Keratinocyte (primary cell): ENCODE data around the gene SYNJ2. TPM values are rescaled to one million over a fixed set of nuclear protein-coding genes. Genes with fewer than 3 reads are reported as not detected.

ENCODE experiments used
- DNase-seq: peaks from one replicate; pipeline ENCODE4 v3.0.0-alpha.2; 2011; ENCODE audit warnings: low read depth, missing footprints, low spot score
- FAIRE-seq: peaks from 2 replicates; lab custom pipeline; 2011; peaks lifted over from hg19 to GRCh38; lab: Jason Lieb, UNC
- H2AFZ ChIP-seq: 2 replicates; pipeline ENCODE4 v1.6.0; 2012; ENCODE audit warnings: low read length, control low read depth, inconsistent platforms; ENCODE audit not compliant: control insufficient read depth
- H3K27ac ChIP-seq: 2 replicates; pipeline ENCODE4 v1.5.1; 2011; ENCODE audit warnings: low read length; ENCODE audit not compliant: control insufficient read depth, insufficient read depth
- H3K27me3 ChIP-seq: 3 replicates; pipeline ENCODE4 v1.6.0; 2011; ENCODE audit warnings: low read length; ENCODE audit not compliant: control insufficient read depth, insufficient read depth; ENCODE audit errors: extremely low read depth
- H3K36me3 ChIP-seq, 2 experiments: 2 replicates in 1 of 2; 3 replicates in 1 of 2; pipeline ENCODE4 v1.5.1; 2011; ENCODE audit warnings: low read length in 2 of 2, mild to moderate bottlenecking in 1 of 2; ENCODE audit not compliant: control insufficient read depth in 2 of 2, insufficient read depth in 2 of 2; ENCODE audit errors: extremely low read depth in 1 of 2
- H3K4me1 ChIP-seq: 3 replicates; pipeline ENCODE4 v1.5.1; 2011; ENCODE audit warnings: low read length; ENCODE audit not compliant: control insufficient read depth, insufficient read depth; ENCODE audit errors: extremely low read depth
- H3K4me2 ChIP-seq: 3 replicates; pipeline ENCODE4 v1.6.0; 2011; ENCODE audit warnings: low read depth, low read length; ENCODE audit not compliant: control insufficient read depth, insufficient read depth; ENCODE audit errors: extremely low read depth
- H3K4me3 ChIP-seq, 3 experiments: fragments of 200-600 bp in 1 of 3; sonication (generic) in 1 of 3; 2 replicates in 2 of 3; 3 replicates in 1 of 3; pipeline ENCODE4 v1.5.1; 2011 to 2016; ENCODE audit warnings: low read length in 3 of 3, mild to moderate bottlenecking in 3 of 3, control low read depth in 2 of 3, inconsistent platforms in 1 of 3, low read depth in 1 of 3, mixed read lengths in 1 of 3, mixed run types in 1 of 3, moderate library complexity in 1 of 3; ENCODE audit not compliant: control insufficient read depth in 2 of 3, insufficient read depth in 2 of 3; ENCODE audit errors: extremely low read depth in 1 of 3
- H3K79me2 ChIP-seq: 2 replicates; pipeline ENCODE4 v1.6.0; 2012; ENCODE audit warnings: low read length; ENCODE audit not compliant: control insufficient read depth, insufficient read depth
- H3K9ac ChIP-seq: 3 replicates; pipeline ENCODE4 v1.6.0; 2011; ENCODE audit warnings: low read length; ENCODE audit not compliant: control insufficient read depth, insufficient read depth; ENCODE audit errors: extremely low read depth
- H3K9me1 ChIP-seq: 3 replicates; pipeline ENCODE4 v1.6.0; 2011; ENCODE audit warnings: low read length; ENCODE audit not compliant: control insufficient read depth, insufficient read depth; ENCODE audit errors: extremely low read depth
- H3K9me3 ChIP-seq: 2 replicates; pipeline ENCODE4 v1.5.1; 2012; ENCODE audit warnings: low read depth, low read length; ENCODE audit not compliant: control insufficient read depth
- H4K20me1 ChIP-seq: 3 replicates; pipeline ENCODE4 v1.6.0; 2011; ENCODE audit warnings: low read length; ENCODE audit not compliant: control insufficient read depth, insufficient read depth; ENCODE audit errors: extremely low read depth
- EZH2 ChIP-seq: IDR thresholded peaks from one replicate; pipeline ENCODE4 v1.6.1; 2012; ENCODE audit warnings: inconsistent platforms, mild to moderate bottlenecking, low read length, moderate library complexity
- dilution Hi-C: fragments of 300-500 bp; cut with MboI; formaldehyde crosslinking; loops from one replicate; pipeline ENCODE4 v1.7.0; 2020; ENCODE audit warnings: low sequenced_read_pairs; ENCODE audit not compliant: extremely low pct_ligation_motif_present
- polyA plus RNA-seq, 5 experiments: library from polyadenylated mRNA; depleted of rRNA in 3 of 5; stranded (reverse) in 3 of 5; stranded (forward) in 1 of 5; unstranded in 1 of 5; fragments of >200 nt; gene quantifications; 1 replicate in 1 of 5; 2 replicates in 3 of 5; 3 replicates in 1 of 5; pipeline versions ENCODE4 v1.2.1 to v1.2.3, GENCODE V29; 2011 to 2012; ENCODE audit warnings: missing spikeins in 2 of 5, low read depth in 1 of 5, low replicate concordance in 1 of 5
- TF ChIP-seq, protein P1 (sequence below), 3 experiments: IDR thresholded peaks in 1 of 3; conservative IDR thresholded peaks in 1 of 3; optimal IDR thresholded peaks in 1 of 3; 2 replicates in 2 of 3; 3 replicates in 1 of 3; pipeline versions ENCODE3 to v1.5.1; 2011; ENCODE audit warnings: low read length in 3 of 3, mild to moderate bottlenecking in 3 of 3, moderate library complexity in 2 of 3, control low read depth in 1 of 3, inconsistent platforms in 1 of 3; ENCODE audit not compliant: insufficient read depth in 2 of 3; ENCODE audit errors: extremely low read depth in 1 of 3

Gene SYNJ2
- polyA plus RNA-seq, 1 donor (not counting 4 experiments of a cell fraction or from before 2014, with no cell fraction given): 8.6 TPM

DNA sequence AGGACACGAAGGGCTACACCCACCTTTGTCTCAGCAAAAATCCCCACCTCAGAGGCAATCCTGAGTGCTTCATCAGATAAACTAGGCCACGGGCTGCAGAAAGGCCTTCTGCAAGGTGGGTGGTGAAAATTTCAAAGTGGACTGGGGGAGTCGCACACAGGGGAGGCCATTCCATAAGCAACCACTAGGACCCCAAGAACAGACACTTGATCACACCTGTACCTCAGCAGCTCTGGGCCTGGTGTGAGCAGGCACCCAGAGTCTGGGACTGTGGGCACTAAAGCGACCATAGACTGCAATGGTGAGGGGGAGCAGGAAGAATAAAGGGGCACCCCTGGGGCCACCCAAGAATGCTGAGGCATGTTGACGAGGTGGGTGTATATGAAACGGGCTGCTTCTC is 133.8 kb downstream of the SYNJ2 start:
- no peaks in the 10 kb centered on the region for H3K9me1 ChIP-seq
- FAIRE-seq (no peak), DNase-seq (no peak)
- H3K4me3 ChIP-seq: no peak overlapping the region
- TF ChIP-seq, protein P1, sequence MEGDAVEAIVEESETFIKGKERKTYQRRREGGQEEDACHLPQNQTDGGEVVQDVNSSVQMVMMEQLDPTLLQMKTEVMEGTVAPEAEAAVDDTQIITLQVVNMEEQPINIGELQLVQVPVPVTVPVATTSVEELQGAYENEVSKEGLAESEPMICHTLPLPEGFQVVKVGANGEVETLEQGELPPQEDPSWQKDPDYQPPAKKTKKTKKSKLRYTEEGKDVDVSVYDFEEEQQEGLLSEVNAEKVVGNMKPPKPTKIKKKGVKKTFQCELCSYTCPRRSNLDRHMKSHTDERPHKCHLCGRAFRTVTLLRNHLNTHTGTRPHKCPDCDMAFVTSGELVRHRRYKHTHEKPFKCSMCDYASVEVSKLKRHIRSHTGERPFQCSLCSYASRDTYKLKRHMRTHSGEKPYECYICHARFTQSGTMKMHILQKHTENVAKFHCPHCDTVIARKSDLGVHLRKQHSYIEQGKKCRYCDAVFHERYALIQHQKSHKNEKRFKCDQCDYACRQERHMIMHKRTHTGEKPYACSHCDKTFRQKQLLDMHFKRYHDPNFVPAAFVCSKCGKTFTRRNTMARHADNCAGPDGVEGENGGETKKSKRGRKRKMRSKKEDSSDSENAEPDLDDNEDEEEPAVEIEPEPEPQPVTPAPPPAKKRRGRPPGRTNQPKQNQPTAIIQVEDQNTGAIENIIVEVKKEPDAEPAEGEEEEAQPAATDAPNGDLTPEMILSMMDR (optimal IDR thresholded peaks at IDR 0.05 in 1 of 3, IDR thresholded peaks at IDR 0.05 in 1 of 3, conservative IDR thresholded peaks at IDR 0.05 in 1 of 3; ENCODE audit: extremely low read depth in 1 of 3, insufficient read depth in 2 of 3, low read length in 3 of 3): no peak
- TF ChIP-seq EZH2: no peak
- no peak overlapping the region for H3K4me2 ChIP-seq
- dilution Hi-C loops: no loop called here
- no peak overlapping the region for H3K9ac ChIP-seq
- H3K36me3 ChIP-seq: peaks cover 5 to 14% of the 10 kb centered on the region in 2 experiments
- H3K27ac ChIP-seq: no peak overlapping the region
- no peak overlapping the region for H2AFZ ChIP-seq
- no peaks in the 10 kb centered on the region for H3K27me3 ChIP-seq
- no peaks in the 10 kb centered on the region for H3K4me1 ChIP-seq
- H3K79me2 ChIP-seq: no peaks in the 10 kb centered on the region
- no peaks in the 10 kb centered on the region for H3K9me3 ChIP-seq
- no peaks in the 10 kb centered on the region for H4K20me1 ChIP-seq

DNA sequence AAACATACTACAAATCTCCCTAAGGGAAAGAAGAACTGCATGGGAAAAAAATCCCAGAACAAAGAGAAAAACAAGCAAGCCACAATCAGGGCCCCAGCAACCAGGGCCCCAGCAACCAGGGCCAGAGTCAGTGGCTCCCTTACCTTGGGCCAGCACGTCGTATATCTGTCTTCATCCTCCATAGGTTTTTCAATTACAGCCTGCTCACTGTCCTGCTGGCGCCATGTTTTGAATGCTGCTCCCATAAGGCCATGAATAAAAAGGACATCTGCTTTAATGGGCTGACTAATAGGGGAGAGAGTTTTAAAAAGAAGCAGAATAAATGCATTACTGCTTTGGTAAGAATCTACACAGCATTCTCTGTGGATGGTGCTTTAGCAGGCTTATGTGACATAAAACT is 137.2 kb downstream of the SYNJ2 start:
- no peak for FAIRE-seq
- dilution Hi-C loops: no loop called here
- H3K27ac ChIP-seq: no peak overlapping the region

More for the DNA sequence above, 137.2 kb downstream of the SYNJ2 start:
- no peaks in the 10 kb centered on the region for H4K20me1 ChIP-seq
- no peaks in the 10 kb centered on the region for H3K27me3 ChIP-seq
- H3K9me3 ChIP-seq: no peaks in the 10 kb centered on the region
- H3K9me1 ChIP-seq: no peaks in the 10 kb centered on the region
- peaks cover 5% of the 10 kb centered on the region for H3K4me1 ChIP-seq
- no peak for TF ChIP-seq EZH2
- TF ChIP-seq, protein P1 (optimal IDR thresholded peaks at IDR 0.05 in 1 of 3, IDR thresholded peaks at IDR 0.05 in 1 of 3, conservative IDR thresholded peaks at IDR 0.05 in 1 of 3; ENCODE audit: extremely low read depth in 1 of 3, insufficient read depth in 2 of 3, low read length in 3 of 3): no peak
- DNase-seq: no peak
- no peak overlapping the region for H2AFZ ChIP-seq
- no peak overlapping the region for H3K4me2 ChIP-seq
- H3K4me3 ChIP-seq: no peak overlapping the region
- H3K36me3 ChIP-seq: peaks cover 2 to 8% of the 10 kb centered on the region in 2 experiments
- no peak overlapping the region for H3K9ac ChIP-seq
- no peaks in the 10 kb centered on the region for H3K79me2 ChIP-seq
